ENCODE results near the gene PNMA1.
A peak's percentile ranks its signal among the peaks of the same experiment; 100 is the strongest.

The PNMA1 gene

GRCh38 chr14:73713803-73714655 is at the start of gene PNMA1:
Gene PNMA1, minus strand, starts transcription at chr14:73714384. Its CDS starts 745 bp downstream, at chr14:73713639.
- peak; percentile 94 for DNase-seq

GRCh38 chr14:73763396-73763795 is 49.2 kb upstream of the PNMA1 start:
- no peak for DNase-seq

DNA sequence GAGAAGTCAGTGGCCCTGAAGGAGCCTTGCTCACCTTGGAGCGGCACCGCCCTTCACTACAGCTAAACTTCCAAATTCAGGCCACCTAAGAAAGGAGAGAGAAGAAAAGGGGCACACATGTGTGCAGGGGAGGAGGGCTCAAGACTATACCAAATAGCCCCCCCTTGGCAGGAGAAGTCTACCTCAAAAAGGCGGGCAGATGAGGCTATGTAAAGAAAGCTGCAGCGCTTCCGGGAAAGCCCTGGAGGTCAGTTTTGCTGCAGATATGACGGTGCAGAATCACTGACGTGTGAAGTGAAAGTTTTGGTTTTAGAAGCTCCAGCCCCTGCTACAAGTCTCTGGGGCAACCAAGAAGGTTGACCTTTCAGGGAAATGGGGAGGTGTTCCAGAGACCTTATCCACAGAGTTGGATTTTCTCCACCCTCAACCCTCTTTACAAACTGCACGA is 48.2 kb upstream of the PNMA1 start:
- DNase-seq, result no peak

DNA sequence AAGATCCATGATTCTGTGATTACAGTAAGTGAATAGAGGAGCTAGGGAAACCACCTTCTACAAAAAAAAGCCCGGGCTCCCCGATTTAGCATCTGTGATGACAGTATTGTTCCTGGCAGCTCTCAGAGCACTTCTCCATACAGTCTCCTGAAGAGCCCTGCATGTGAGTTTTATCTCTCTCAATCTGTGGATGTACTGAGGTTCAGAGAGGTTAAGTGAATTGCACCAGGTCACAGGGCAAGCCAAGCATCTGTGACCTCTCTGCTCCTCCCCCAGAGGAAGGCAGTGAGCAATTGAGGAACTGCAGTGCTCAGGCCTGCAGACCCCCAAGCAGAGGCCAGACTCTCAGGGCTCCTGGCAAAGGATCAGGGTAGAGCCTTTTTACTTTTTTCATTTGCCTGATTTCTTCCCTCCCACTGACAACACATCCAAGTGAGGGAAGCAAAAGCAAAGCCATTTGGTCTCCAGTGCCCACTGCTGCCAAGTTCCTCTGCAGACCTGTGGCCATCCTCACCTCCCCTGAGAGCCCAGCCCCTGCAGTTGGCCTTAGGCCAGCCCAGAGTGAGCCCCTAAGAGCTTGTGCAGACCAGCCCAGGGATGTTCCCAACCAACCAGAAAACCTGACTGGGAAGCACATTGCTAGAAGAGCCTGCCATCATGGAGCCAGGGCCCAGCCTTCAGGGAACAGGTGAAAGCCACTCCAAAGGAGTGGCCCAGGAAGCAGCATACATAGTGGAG is 47.6 kb upstream of the PNMA1 start:
- no peak for DNase-seq

GRCh38 chr14:73760598-73761586 is 46.7 kb upstream of the PNMA1 start:
- no peak for DNase-seq

DNA sequence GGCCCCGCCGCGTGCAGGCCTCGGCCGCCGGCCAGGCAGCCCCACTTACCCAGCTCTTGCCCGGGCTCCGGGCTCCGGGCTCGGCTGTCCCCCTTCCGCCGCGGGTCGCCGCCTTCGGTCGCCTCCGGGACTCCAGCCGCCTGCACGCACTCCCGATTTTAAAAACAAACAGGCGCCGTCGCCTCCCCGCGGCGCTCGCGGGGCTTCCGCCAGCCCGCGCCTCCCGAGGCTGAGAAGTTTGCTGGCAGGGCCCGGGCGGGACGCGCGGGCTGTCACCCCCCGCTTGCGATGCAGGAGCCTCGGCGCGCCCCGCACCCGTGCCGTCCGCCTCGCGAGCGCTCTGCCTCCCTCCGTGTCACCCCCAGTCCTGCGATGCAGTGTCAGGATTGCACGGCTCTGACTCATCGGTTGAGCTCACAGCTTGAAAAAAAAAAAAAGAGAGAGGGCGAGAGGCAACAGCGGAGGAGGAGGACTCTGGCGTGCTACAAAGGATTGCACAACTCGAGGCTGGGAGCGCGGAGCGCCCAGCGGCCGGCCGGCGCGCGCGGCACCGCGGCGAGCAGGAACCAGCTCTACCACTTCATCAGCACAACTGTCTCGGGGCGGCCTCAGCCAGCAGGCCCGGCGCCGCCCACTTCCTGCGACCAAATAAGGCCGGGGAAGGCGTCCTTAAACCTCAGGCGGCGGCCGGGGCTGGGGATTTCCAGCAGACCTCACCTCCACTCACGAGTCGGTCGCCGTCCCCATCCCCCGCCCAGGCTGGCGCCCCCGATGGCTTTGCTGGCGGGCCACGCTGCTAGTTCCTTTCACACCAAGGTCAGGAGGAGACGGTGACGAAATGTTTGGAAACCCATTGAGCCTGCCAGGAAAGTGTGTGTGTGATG is 45.8 kb upstream of the PNMA1 start:
- peak; percentile 94 for DNase-seq

DNA sequence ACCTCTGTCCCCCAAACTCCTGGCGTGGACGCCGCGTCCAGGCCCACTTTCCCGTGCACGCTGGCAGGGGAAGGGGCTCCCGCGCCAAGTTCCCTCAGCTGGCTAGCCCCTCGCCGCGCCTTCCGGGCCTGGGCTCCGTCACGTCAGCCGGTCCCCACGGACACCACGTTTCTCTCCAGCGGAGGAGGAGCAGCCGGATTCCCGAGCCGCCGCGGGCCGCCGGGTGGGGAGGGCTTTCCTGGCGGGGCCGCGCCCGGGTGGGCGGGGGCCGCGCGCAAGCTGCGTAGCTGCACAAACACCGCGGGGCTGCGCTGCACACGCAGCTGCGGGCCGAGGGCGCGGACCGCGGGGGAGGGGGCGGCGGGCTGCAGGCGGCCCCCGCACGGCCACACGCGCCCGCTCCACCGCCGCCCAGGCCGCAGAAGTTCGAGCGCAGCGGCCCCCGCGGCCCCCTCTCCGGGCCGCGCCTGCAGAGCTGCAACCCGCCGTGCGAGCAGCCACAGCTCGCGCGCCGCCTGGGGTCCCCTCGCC is 45.1 kb upstream of the PNMA1 start:
- peak; percentile 10 for DNase-seq

DNA sequence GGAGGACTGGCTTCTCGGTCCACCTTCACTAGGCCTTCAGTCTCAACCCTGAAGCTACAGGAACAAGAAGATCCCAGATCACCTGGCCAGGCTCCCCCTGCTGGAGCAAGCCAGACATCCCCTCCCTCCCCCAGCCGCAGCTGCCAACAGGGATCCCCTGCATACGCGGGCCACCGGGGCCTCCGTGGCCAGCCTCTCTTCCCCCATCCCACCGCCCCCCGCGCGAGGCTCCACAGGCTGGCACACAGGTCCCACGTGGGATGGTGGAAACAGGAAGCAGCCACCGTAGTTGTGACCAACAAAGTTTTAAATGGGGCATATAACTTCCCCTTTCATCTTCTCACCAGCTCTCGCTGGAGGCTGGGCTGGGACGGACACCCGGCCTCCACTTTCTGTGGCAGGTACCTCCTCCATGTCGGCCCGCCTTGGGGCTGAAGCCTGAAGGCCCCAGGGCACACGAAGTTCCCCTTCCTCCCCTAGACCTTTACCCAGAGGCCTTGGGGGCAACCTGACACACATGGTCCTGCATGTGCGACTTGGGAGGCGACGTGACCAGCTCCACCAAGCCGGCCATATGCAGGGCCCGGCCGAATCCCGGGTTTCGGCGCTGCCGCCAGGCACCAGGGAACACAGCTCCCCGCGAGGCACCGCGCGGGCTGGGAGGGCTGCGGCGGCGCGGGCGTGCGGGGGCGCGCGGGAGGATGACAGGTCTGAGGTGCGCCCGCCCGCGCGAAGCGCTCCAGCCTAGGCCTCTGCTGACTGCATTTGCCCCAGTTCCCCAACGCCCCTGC is 44.4 kb upstream of the PNMA1 start:
- peak; percentile 73 for DNase-seq

GRCh38 chr14:73757876-73758391 is 43.8 kb upstream of the PNMA1 start:
- no peak for DNase-seq

GRCh38 chr14:73757381-73757780 is 43.2 kb upstream of the PNMA1 start:
- DNase-seq, result no peak

- DNase-seq, result no peak
These were observed 41.3 kb upstream of the PNMA1 start for GRCh38 chr14:73755434-73756014.

DNA sequence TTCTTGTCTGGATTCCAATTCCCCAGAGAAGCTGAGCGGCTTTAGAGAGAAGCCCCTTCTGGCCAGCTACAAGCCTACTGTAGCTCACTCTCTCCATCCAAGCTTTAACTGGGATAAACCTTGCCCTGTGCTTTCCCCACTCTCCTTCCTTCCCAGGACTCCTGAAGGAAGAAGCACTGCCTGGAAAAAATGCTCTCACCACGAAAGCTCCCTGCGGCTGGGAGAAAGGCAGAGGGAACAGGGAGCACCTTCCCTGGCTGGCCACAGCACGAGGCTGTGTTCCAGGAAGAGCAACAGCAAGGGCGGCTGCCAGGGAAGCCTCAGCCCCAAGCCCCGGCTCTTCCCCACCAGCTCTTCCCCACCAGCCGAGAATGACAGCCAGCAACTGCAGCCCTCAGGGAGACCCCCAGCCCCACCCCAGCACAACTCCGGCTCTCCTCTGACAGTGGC is 40.8 kb upstream of the PNMA1 start:
- no peak for DNase-seq

- DNase-seq, result no peak
These were observed 40.0 kb upstream of the PNMA1 start for GRCh38 chr14:73753887-73754795.

- DNase-seq, result no peak
These were observed 39.1 kb upstream of the PNMA1 start for GRCh38 chr14:73753124-73753886.

GRCh38 chr14:73752297-73752992 is 38.3 kb upstream of the PNMA1 start:
- no peak for DNase-seq

- no peak for DNase-seq
These were observed 37.0 kb upstream of the PNMA1 start for GRCh38 chr14:73751157-73751691.

- no peak for DNase-seq
These were observed 36.3 kb upstream of the PNMA1 start for GRCh38 chr14:73750531-73750901.
